Gastroesophageal sphincter (tissue), 4 donors: Measurements from ENCODE around the gene FHIT. TPM values are rescaled to one million over a fixed set of nuclear protein-coding genes. Genes with fewer than 3 reads are reported as not detected.

Experiments
- ATAC-seq: fragments of 150-250 bp; one replicate; pipeline ENCODE4 v1.9.1; 2016; ENCODE audit warnings: mild to moderate bottlenecking, moderate library complexity
- H3K27ac ChIP-seq, 4 donors: fragments of 200-600 bp; sonication (generic) in 3 of 4; 1 replicate in 3 of 4; 2 replicates in 1 of 4; pipeline ENCODE4 v1.5.1; 2016 to 2019
- H3K27me3 ChIP-seq: fragments of 200-600 bp; sonication (generic); one replicate; pipeline ENCODE4 v1.5.1; 2019
- H3K36me3 ChIP-seq, 2 donors: fragments of 200-600 bp; sonication (generic); one replicate each; pipeline ENCODE4 v1.5.1; 2019; ENCODE audit warnings: control low read depth in 1 of 2
- H3K4me1 ChIP-seq, 3 donors: fragments of 200-600 bp; sonication (generic); 1 replicate in 2 of 3; 2 replicates in 1 of 3; pipeline ENCODE4 v1.5.1; 2016 to 2019; ENCODE audit warnings: control low read depth in 2 of 3
- H3K4me3 ChIP-seq, 2 donors: fragments of 200-600 bp; sonication (generic); one replicate each; pipeline ENCODE4 v1.5.1; 2019; ENCODE audit warnings: mild to moderate bottlenecking in 1 of 2, moderate library complexity in 1 of 2
- H3K9me3 ChIP-seq, 3 donors: fragments of 200-600 bp; sonication (generic); one replicate each; pipeline ENCODE4 v1.5.1; 2017 to 2019; ENCODE audit warnings: control low read depth in 2 of 3
- CTCF ChIP-seq, 4 experiments: fragments of 200-600 bp in 2 of 4; fragments of 450-650 bp in 2 of 4; sonication (generic) in 1 of 4; IDR thresholded peaks; one replicate each; pipeline ENCODE4 v1.5.1; 2017 to 2019; ENCODE audit warnings: antibody characterized with exemption in 4 of 4, mild to moderate bottlenecking in 2 of 4, moderate library complexity in 2 of 4
- EP300 ChIP-seq: sonication (generic); formaldehyde crosslinking; IDR thresholded peaks from one replicate; pipeline ENCODE4 v1.6.1; 2017; ENCODE audit warnings: antibody characterized with exemption, mild to moderate bottlenecking
- POLR2A ChIP-seq, 2 donors: fragments of 450-650 bp; IDR thresholded peaks; one replicate each; pipeline ENCODE4 v1.6.1; 2017; ENCODE audit warnings: antibody characterized with exemption in 2 of 2, mild to moderate bottlenecking in 2 of 2, moderate library complexity in 1 of 2
- POLR2AphosphoS5 ChIP-seq: sonication (generic); formaldehyde crosslinking; IDR thresholded peaks from one replicate; pipeline ENCODE4 v1.6.1; 2017; ENCODE audit warnings: antibody characterized with exemption
- WGBS, 2 donors: methylation state at CpG; one replicate each; pipeline ENCODE4 v1.1.5; 2018; ENCODE audit warnings: low coverage in 1 of 2; 5-methylcytosine and 5-hydroxymethylcytosine counted together
- total RNA-seq, 4 donors: library from RNA; depleted of rRNA; stranded (reverse); fragments of >200 nt; gene quantifications; one replicate each; pipeline ENCODE4 v1.1.0, GENCODE V29; 2016

FHIT gene
- total RNA-seq, 4 donors from 2014 or later: 1.4 to 7.3 (median 3.9) TPM

- no peaks in the 10 kb centered on the region for H3K9me3 ChIP-seq
- 89 to 92% methylated on average over 2 of the region's 2 CpGs for whole genome bisulfite sequencing, 2 donors
- no peak overlapping the region for H3K27ac ChIP-seq
- ATAC-seq: no peak
- TF ChIP-seq CTCF (IDR thresholded peaks at IDR 0.05) (no peak), POLR2A (IDR thresholded peaks at IDR 0.05) (no peak), EP300 (no peak), POLR2AphosphoS5 (no peak)
- no peak overlapping the region for H3K4me3 ChIP-seq
- H3K36me3 ChIP-seq: no peaks in the 10 kb centered on the region
- H3K4me1 ChIP-seq: no peaks in the 10 kb centered on the region
- H3K27me3 ChIP-seq: no peaks in the 10 kb centered on the region
These were observed 867.9 kb downstream of the FHIT start for GRCh38 chr3:60383345-60383744.

- no peak for ATAC-seq
- 84 to 92% methylated on average over 2 of the region's 2 CpGs for WGBS, 2 donors
- TF ChIP-seq EP300 (no peak), POLR2AphosphoS5 (no peak), POLR2A (IDR thresholded peaks at IDR 0.05) (no peak), CTCF (IDR thresholded peaks at IDR 0.05) (no peak)
These were observed 884.8 kb downstream of the FHIT start for GRCh38 chr3:60366486-60366885.

GRCh38 chr3:60365360-60365759, 885.9 kb downstream of the FHIT start:
- no peak for ATAC-seq
- H3K9me3 ChIP-seq: peaks cover 0 to 8% (median 0%) of the 10 kb centered on the region in 3 donors
- H3K4me1 ChIP-seq: no peaks in the 10 kb centered on the region
- TF ChIP-seq CTCF (IDR thresholded peaks at IDR 0.05): no peak
- no peak for TF ChIP-seq POLR2A (IDR thresholded peaks at IDR 0.05)
- no peak for TF ChIP-seq EP300
- no peak for TF ChIP-seq POLR2AphosphoS5
- H3K4me3 ChIP-seq: no peak overlapping the region
- no peak overlapping the region for H3K27ac ChIP-seq
- WGBS, 2 donors: 0 to 31% methylated on average over 1 to 2 of the region's 2 CpGs
- H3K27me3 ChIP-seq: no peaks in the 10 kb centered on the region
- H3K36me3 ChIP-seq: no peaks in the 10 kb centered on the region

More at GRCh38 chr3:60366486-60366885, 884.8 kb downstream of the FHIT start:
- Histone ChIP-seq H3K9me3 (peaks cover 0 to 8% (median 0%) of the 10 kb centered on the region in 3 donors), H3K27me3 (no peaks in the 10 kb centered on the region), H3K4me3 (no peak overlapping the region), H3K4me1 (no peaks in the 10 kb centered on the region), H3K36me3 (no peaks in the 10 kb centered on the region), H3K27ac (no peak overlapping the region)

- Histone ChIP-seq H3K9me3 (peaks cover 0 to 5% (median 0%) of the 10 kb centered on the region in 3 donors), H3K27me3 (no peaks in the 10 kb centered on the region), H3K36me3 (no peaks in the 10 kb centered on the region), H3K4me3 (no peak overlapping the region), H3K4me1 (no peaks in the 10 kb centered on the region), H3K27ac (no peak overlapping the region)
- no peak for ATAC-seq
- TF ChIP-seq POLR2A (IDR thresholded peaks at IDR 0.05) (no peak), CTCF (IDR thresholded peaks at IDR 0.05) (no peak), POLR2AphosphoS5 (no peak), EP300 (no peak)
These were observed 886.8 kb downstream of the FHIT start for GRCh38 chr3:60364475-60364874.

GRCh38 chr3:60363817-60364216, 887.4 kb downstream of the FHIT start:
- WGBS, 2 donors: 64 to 90% methylated on average over 2 of the region's 2 CpGs
- Histone ChIP-seq H3K27me3 (no peaks in the 10 kb centered on the region), H3K27ac (no peak overlapping the region), H3K4me3 (no peak overlapping the region), H3K9me3 (no peaks in the 10 kb centered on the region), H3K36me3 (no peaks in the 10 kb centered on the region), H3K4me1 (no peaks in the 10 kb centered on the region)
- ATAC-seq: no peak
- TF ChIP-seq POLR2A (IDR thresholded peaks at IDR 0.05) (no peak), EP300 (no peak), POLR2AphosphoS5 (no peak), CTCF (IDR thresholded peaks at IDR 0.05) (no peak)
